NCI-H526 (cell line): Measurements from ENCODE around the gene DIRAS1.
"Not testable (repeated sequence)": the region's sequence is repeated elsewhere in the genome, so short reads cannot be mapped to it uniquely, and the experiment has no call there.

ENCODE experiments used
- DNase-seq, 2 experiments: peaks; one replicate each; lab custom pipeline; 2025; lab: John Stamatoyannopoulos, UW

The DIRAS1 gene

DNA sequence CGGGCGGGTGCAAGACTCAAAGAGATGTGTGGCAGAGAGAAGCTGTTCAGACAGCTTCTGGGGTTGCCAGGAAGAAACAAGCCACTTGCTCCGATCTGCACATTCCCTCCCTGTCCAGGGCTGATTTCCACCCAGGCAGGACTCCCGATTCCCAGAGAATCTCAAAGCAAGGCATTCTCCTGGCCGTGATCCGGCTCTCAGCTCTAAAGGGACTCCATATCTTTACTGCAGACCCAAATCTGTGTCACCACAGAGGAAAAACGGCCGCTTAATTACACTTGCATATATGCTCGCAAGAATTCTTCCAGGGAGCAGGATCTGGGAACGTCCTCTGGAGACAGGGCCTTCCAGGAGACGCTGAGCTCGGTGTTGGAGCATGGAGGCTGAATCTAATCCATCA, 44.3 kb downstream of the DIRAS1 start:
- DNase-seq, result no peak

DNA sequence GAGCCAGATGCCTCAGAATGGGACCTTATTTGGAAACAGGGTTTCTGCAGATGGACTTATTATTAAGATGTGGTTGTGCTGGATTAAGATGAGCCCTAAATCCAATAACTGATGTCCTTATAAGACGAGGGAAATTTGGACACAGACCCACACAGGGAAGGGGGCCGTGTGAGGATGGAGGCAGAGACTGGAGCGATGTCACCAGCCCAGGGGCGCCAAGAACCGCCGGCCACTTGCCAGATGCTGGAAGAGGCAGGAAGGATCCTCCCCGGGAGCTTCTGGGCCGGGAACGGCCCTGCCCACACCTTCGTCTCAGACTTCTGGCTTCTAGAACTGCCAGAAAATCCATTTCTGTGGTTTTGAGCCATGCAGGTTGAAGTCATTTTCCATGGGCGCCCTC, 45.3 kb downstream of the DIRAS1 start:
- DNase-seq, result no peak

DNA sequence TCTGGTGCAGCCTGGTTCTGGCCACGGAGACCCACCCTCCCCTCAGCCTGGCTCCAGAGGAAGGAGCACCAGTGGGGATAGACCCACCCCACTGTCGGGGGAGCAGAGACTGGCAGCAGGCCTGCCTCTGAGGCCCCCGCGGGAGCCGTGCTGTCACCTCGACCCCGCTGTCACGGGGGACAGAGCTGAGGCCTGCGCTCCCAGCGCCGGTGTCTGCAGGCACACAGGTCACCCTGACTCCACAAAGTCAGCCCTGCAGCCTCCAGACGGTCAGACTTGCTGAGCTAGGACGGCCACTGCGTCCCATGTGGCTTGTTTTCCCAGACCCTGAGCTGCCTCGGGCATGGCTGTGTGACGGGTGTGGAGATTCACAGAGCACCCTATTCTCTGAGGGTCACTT, 51.0 kb downstream of the DIRAS1 start:
- DNase-seq, result no peak

DNA sequence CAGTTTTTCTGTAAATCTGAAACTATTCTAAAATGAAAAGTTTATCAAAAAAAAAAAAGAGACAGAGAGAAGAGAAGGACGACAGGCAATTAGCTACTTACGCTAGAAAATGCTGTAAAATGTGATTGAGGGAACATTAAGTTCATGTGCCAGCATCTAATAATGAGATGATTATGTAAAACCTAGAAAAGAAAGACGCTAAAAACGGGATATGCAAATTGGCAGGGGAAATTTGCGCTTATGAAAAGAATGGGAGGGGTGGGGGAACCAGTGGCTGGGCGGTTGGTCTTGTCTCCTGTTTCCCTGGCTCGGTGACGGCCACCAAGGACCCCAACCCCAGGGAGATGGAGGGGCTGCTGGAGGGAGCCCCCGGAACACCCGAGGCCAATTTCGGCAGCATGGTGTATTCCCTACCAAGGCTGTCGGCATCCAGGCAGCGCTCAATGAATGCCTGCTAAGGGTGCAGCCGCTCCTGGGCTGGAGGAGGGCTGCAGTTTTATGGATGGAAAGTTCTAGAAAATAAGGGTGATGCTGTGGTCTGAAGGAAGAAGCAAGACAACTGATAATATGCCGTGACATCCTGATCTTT, 52.9 kb downstream of the DIRAS1 start:
- DNase-seq, result peak in 1 of 2 experiments; percentile 22

DNA sequence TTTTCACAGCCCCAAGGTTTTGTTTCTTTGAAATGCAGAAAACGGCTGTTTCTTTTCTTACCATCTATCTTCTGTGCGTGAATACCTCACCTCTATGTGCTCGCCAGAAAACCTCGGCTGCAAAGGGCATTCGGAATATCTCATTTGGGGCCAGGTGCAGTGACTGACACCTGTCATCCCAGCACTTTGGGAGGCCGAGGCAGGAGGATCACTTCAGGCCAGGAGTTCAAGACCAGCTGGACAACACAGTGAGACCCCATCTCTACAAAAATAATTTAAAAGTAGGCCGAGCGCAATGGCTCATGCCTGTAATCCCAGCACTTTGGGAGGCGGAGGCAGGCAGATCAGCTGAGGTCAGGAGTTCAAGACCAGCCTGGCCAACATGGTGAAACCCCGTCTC, 53.8 kb downstream of the DIRAS1 start:
- DNase-seq, result not testable (repeated sequence)

DNA sequence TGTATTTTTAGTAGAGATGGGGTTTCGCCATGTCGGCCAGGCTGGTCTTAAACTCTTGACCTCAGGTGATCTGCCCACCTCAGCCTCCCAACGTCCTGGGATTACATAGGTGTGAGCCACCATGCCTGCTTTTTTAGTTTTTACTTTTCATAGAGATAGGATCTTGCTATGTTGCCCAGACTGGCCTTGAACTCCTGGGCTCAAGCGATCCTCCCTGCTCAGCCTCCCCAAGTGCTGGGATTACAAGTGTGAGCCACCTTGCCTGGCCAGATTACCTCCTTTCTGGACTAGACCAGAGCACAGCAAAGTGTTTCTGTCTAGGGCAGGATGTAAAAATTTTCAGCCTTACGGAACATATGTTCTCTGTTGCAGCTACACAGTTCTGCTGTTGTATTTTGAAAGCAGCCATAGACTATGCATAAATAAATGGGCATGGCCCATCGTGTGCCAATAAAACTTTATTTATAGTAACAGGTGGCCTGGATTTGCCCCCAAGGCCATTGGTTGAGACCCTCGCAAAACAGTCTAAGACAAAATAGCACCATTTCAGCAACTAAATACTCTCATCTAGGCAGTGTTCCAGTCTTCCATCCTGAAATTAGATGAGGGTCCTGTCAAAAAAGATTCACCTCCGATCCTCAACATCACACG, 54.7 kb downstream of the DIRAS1 start:
- DNase-seq, result no peak

DNA sequence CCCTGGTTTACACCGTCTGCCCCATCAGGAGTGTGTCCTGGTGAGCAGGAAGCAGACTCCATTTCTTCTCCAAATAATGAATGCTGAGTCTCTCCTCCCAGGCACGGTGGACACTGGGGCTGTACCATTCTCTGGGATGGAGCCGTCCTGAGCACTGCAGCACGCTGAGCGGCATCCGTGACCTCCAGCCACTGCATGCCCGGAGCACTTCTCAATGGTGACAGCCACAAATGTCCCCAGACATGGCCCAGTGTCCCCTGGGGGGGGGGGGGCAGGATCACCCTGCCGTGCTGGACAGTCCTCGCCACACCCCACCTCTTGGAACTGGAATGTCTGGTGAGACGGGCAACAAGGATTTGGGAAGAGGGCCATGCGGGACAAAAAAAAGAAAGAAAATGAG, 56.1 kb downstream of the DIRAS1 start:
- DNase-seq, result no peak
